Activated T-cell treated with anti-CD3 and anti-CD28 coated beads, Interleukin-2, amount 50 U/mL, for 24 hours (primary cell): ENCODE measurements around the gene ESRRA.
A peak's percentile ranks its signal among the peaks of the same experiment; 100 is the strongest.

Experiments
- DNase-seq: peaks from one replicate; pipeline ENCODE4 v3.0.0-alpha.2; 2020
- H3K27ac Mint-ChIP-seq: 2 replicates; pipeline ENCODE4 v1.8.0; 2020; ENCODE audit warnings: mild to moderate bottlenecking, mixed read lengths
- H3K27me3 Mint-ChIP-seq: 2 replicates; pipeline ENCODE4 v1.8.0; 2020; ENCODE audit warnings: mixed read lengths
- H3K36me3 Mint-ChIP-seq: 2 replicates; pipeline ENCODE4 v1.8.0; 2020; ENCODE audit warnings: low read depth, mixed read lengths
- H3K4me1 Mint-ChIP-seq: 2 replicates; pipeline ENCODE4 v1.8.0; 2020; ENCODE audit warnings: low read depth, mixed read lengths
- H3K4me3 Mint-ChIP-seq: 2 replicates; pipeline ENCODE4 v1.8.0; 2020; ENCODE audit warnings: mild to moderate bottlenecking, moderate library complexity, mixed read lengths
- H3K9me3 Mint-ChIP-seq: 2 replicates; pipeline ENCODE4 v1.8.0; 2020; ENCODE audit warnings: mixed read lengths

The ESRRA gene

DNA sequence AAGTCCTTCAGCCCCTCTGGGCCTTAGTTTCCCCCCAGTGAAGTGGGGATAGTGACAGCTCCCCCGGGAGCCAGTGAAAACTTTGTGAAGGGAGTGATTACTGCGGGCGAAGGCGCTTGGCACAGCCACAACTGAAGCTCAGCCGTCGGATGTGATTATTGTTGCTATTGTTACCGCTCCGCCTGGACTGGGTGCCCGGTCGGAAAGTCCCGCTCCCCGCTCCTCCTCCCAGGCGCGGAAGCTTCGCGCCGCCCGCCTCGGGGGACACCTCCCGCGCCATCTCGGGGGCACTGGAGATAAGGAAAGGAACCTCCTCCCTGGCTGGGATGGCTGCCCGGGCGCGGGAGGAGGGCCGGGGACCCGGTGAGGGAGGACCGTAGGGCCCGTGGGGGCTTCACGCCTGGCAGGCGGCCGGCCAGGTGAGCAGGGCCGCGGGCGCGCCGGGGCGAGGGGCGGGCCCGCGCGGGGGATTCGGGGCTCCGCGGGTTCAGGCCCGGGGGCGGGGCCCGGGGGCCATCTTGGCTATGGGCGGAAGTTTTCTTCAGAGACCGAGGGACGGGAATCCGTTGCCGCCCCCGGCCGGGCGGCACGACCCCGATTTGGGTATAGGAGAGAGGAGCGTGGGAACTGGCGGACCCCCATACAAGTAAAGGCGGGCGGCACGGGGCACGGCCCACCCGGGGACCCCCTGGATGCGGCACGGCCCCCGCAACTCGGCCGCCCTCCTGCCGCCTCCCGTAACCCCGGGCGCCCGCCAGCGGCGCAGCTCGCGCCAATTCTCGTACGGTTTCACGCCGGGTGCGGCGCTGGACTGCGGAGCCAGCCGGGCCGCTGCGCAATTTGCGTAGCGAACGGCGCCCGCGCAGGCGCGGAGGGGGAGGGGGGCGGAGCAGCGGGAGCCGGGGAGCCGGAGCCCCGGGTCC, 20.1 kb upstream of the ESRRA start, which contains the start of gene GPR137:
GPR137 (plus strand) TSS at position 887 of the 923 bp plus-strand sequence. CDS start 677 bp downstream, outside the sequence.
- peaks cover 18% of the 10 kb centered on the region for H3K36me3 Mint-ChIP-seq
- peak; percentile 99 for DNase-seq
- H3K27me3 Mint-ChIP-seq = peaks cover under 1% of the 10 kb centered on the region
- peaks cover 20% of the 10 kb centered on the region for H3K4me1 Mint-ChIP-seq
- no peaks in the 10 kb centered on the region for H3K9me3 Mint-ChIP-seq
- H3K4me3 Mint-ChIP-seq = peak within 1 kb of the TSS; percentile 84
- peak within 1 kb of the TSS; percentile 98 for H3K27ac Mint-ChIP-seq

GRCh38 chr11:64285885-64286800, 19.2 kb upstream of the ESRRA start:
- Mint-ChIP-seq H3K4me1 (peaks cover 23% of the 10 kb centered on the region), H3K4me3 (peak overlapping the region; percentile 75), H3K27ac (peak overlapping the region; percentile 78), H3K36me3 (peaks cover 17% of the 10 kb centered on the region), H3K27me3 (peaks cover 10% of the 10 kb centered on the region), H3K9me3 (no peaks in the 10 kb centered on the region)
- peak; percentile 43 for DNase-seq

DNA sequence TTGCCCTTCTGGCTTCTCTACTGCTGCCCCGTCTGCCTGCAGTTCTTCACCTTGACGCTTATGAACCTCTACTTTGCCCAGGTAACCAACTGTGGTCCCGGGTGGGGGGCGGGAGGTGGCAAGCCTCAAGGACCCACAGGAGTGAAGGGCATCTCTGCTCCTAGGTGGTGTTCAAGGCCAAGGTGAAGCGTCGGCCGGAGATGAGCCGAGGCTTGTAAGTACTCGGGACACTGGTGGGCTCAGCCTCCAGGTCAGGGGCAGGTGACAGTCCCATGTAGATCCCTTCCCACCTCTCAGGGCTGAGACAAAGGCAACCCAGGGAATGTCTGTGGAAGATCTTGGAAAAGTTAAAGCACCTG, 18.5 kb upstream of the ESRRA start:
- peaks cover 23% of the 10 kb centered on the region for H3K4me1 Mint-ChIP-seq
- H3K4me3 Mint-ChIP-seq = peak overlapping the region; percentile 75
- no peak overlapping the region for H3K27ac Mint-ChIP-seq
- peaks cover 10% of the 10 kb centered on the region for H3K36me3 Mint-ChIP-seq
- H3K9me3 Mint-ChIP-seq = no peaks in the 10 kb centered on the region
- H3K27me3 Mint-ChIP-seq = peaks cover 11% of the 10 kb centered on the region
- DNase-seq = no peak

DNA sequence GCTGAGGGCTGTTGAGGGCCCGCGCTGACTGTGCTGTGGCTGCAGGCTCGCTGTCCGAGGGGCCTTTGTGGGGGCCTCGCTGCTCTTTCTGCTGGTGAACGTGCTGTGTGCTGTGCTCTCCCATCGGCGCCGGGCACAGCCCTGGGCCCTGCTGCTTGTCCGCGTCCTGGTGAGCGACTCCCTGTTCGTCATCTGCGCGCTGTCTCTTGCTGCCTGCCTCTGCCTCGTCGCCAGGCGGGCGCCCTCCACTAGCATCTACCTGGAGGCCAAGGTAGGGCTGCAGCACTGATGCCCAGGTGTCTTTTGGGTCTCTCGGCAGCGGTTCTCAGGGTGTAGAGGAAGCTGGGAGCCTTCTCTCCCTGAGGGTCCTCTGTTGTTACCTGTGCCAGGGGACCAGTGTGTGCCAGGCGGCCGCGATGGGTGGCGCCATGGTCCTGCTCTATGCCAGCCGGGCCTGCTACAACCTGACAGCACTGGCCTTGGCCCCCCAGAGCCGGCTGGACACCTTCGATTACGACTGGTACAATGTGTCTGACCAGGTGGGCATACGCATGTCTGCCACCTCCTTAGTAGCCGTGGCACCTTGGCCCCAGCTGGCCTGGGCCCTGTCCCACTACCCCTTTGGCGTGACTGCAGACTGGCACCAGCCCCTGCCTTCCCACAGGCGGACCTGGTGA, 17.5 kb upstream of the ESRRA start:
- Mint-ChIP-seq H3K27me3 (peaks cover 17% of the 10 kb centered on the region), H3K4me1 (peaks cover 23% of the 10 kb centered on the region), H3K4me3 (no peak overlapping the region), H3K36me3 (peaks cover 6% of the 10 kb centered on the region), H3K9me3 (no peaks in the 10 kb centered on the region), H3K27ac (no peak overlapping the region)
- no peak for DNase-seq

DNA sequence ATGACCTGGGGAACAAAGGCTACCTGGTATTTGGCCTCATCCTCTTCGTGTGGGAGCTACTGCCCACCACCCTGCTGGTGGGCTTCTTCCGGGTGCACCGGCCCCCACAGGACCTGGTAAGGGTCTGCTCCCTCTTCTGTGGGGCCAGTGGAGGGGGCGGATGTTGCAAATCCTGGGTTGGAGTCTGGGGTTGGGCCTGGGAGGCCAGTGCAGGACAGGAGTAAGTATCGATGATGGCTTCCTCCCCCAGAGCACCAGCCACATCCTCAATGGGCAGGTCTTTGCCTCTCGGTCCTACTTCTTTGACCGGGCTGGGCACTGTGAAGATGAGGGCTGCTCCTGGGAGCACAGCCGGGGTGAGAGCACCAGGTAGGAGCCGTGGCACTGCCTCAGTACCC, 17.0 kb upstream of the ESRRA start:
- Mint-ChIP-seq H3K27me3 (peaks cover 22% of the 10 kb centered on the region), H3K36me3 (peaks cover 3% of the 10 kb centered on the region), H3K9me3 (no peaks in the 10 kb centered on the region), H3K4me3 (no peak overlapping the region), H3K27ac (no peak overlapping the region), H3K4me1 (peaks cover 18% of the 10 kb centered on the region)
- DNase-seq = no peak

- Mint-ChIP-seq H3K4me3 (no peak overlapping the region), H3K36me3 (peaks cover 3% of the 10 kb centered on the region), H3K9me3 (no peaks in the 10 kb centered on the region), H3K27me3 (peaks cover 30% of the 10 kb centered on the region), H3K4me1 (peaks cover 15% of the 10 kb centered on the region), H3K27ac (no peak overlapping the region)
- no peak for DNase-seq
Measured at GRCh38 chr11:64289002-64289564, 16.2 kb upstream of the ESRRA start.

DNA sequence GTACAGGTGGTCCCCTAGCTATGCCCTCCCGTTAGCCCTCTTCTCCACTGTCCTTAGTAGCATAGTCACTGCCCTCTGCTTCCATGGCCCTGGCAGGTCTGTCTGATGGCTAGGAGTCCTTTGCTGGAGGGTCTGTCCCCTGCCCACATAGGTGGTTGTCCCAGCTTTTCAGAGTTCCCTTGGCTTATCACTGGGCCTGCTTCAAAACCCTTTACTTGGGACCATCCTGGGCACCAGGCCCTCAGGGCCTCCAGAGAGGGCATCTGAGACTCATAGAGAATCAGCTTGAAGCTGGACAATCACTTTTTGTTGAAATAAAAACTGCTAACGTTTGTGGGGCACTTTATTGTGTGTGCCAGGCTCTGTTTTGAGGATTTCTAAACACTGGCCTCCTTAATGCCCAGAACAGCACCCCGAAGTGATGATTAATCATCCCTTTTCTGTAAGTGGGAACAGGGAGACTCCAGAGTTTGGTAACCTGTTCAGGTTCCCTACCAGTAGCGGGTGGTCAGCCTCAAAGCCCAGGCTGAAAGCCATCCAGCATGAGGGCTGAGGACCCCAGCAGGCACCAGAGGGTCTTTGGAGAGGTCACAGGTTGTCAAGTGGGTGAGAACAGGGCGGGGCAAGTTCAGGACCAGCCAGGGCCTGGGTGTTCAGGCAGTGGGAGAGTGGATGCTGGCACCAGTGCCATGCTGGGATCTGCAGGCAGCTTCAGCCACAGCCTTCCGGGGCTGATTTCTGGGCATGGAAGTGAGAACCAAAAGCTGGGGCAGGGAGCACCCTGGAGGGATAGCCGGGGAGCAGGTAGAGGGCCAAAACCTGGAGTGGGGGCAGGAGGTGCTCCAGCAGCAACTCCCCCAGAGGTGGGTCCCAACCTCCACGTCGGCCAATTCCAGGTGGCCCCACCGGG, 14.7 kb upstream of the ESRRA start:
- DNase-seq = no peak
- Mint-ChIP-seq H3K4me1 (peaks cover 13% of the 10 kb centered on the region), H3K27me3 (peaks cover 43% of the 10 kb centered on the region), H3K27ac (no peak overlapping the region), H3K4me3 (no peak overlapping the region), H3K9me3 (no peaks in the 10 kb centered on the region), H3K36me3 (no peaks in the 10 kb centered on the region)

DNA sequence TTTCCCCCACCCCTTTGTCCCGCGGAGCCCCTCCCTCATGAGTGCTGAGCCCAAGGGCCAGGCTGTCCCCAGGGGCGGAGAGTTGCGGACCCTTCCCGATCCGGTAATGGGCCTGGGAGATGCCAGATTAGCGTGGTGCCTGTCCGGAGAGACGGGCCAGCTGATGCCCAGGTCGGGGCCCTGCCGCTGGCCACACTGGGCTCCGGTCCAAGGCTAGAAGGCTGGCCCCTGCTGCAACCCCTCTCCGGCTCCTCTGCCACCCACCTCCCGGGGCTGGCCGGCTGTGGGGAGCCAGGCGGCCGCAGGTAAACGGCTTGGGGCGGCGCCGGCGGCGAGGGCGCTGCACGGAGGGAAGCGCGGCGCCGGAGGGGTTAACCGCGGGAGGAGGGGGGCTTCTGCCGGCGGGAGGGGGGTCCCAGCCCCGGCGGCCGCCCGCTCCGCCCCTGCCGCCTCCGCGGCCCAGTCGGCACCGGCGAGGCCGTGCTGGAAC, 14.0 kb upstream of the ESRRA start, which contains the start of gene KCNK4:
KCNK4 (plus strand) TSS at position 41 of the 490 bp plus-strand sequence. CDS start 1,717 bp downstream, outside the sequence.
- Mint-ChIP-seq H3K4me1 (peaks cover 11% of the 10 kb centered on the region), H3K4me3 (no peak within 1 kb of the TSS), H3K27ac (no peak within 1 kb of the TSS), H3K36me3 (no peaks in the 10 kb centered on the region), H3K9me3 (no peaks in the 10 kb centered on the region), H3K27me3 (peaks cover 50% of the 10 kb centered on the region)
- no peak for DNase-seq

GRCh38 chr11:64291752-64292459, 13.4 kb upstream of the ESRRA start:
- Mint-ChIP-seq H3K36me3 (no peaks in the 10 kb centered on the region), H3K4me1 (peaks cover 5% of the 10 kb centered on the region), H3K27me3 (peaks cover 56% of the 10 kb centered on the region), H3K9me3 (no peaks in the 10 kb centered on the region), H3K4me3 (peak overlapping the region; percentile 47), H3K27ac (no peak overlapping the region)
- DNase-seq = peak; percentile 46

GRCh38 chr11:64292460-64293254, 12.7 kb upstream of the ESRRA start:
- no peaks in the 10 kb centered on the region for H3K36me3 Mint-ChIP-seq
- peak overlapping the region; percentile 47 for H3K4me3 Mint-ChIP-seq
- peaks cover 7% of the 10 kb centered on the region for H3K4me1 Mint-ChIP-seq
- peaks cover 63% of the 10 kb centered on the region for H3K27me3 Mint-ChIP-seq
- no peaks in the 10 kb centered on the region for H3K9me3 Mint-ChIP-seq
- H3K27ac Mint-ChIP-seq = no peak overlapping the region
- no peak for DNase-seq

DNA sequence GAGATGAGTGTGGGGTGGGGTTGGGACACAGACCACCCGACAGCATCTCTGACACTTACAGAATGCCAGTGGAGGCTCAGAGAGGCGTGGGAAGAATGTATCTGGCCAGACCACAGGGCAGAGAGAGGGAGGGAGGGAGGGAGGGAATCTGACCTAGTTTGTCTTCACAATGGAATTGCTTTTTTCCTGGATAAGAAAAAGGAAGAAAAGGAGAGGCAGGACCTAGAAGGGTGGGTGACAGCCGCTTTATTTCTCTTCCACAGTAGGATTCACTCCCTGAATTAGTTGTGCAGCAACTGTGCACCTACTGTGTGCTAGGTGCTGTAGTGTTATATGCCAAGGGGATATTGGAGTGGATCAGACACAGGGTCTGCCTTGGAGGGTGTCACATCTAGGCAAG, 10.6 kb upstream of the ESRRA start:
- H3K4me1 Mint-ChIP-seq = peaks cover 12% of the 10 kb centered on the region
- H3K27me3 Mint-ChIP-seq = peaks cover 84% of the 10 kb centered on the region
- no peak overlapping the region for H3K4me3 Mint-ChIP-seq
- H3K9me3 Mint-ChIP-seq = no peaks in the 10 kb centered on the region
- DNase-seq = no peak
- H3K27ac Mint-ChIP-seq = no peak overlapping the region
- H3K36me3 Mint-ChIP-seq = no peaks in the 10 kb centered on the region

DNA sequence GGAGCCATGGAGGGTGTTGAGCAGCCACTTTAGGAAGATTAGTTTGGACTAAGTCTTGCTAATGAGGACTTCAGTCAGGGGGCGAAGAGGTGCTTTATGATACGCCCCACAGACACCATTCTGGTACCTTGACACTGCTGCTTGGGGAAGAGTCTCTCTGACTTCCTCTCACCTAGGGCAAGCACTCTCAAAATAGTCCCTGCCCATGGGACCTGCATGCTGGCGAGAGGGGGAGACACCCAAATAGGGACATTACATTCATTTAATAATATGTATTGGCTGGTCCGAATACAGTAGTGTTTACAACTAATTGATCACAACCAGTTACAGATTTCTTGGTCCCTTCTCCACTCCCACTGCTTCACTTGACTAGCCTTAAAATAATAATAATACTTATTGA, 9.6 kb upstream of the ESRRA start:
- H3K4me1 Mint-ChIP-seq = peaks cover 19% of the 10 kb centered on the region
- H3K27me3 Mint-ChIP-seq = peaks cover 88% of the 10 kb centered on the region
- no peak overlapping the region for H3K4me3 Mint-ChIP-seq
- DNase-seq = no peak
- no peaks in the 10 kb centered on the region for H3K36me3 Mint-ChIP-seq
- H3K27ac Mint-ChIP-seq = no peak overlapping the region
- H3K9me3 Mint-ChIP-seq = no peaks in the 10 kb centered on the region
